ENCODE results near the gene ADPRM.

DNA sequence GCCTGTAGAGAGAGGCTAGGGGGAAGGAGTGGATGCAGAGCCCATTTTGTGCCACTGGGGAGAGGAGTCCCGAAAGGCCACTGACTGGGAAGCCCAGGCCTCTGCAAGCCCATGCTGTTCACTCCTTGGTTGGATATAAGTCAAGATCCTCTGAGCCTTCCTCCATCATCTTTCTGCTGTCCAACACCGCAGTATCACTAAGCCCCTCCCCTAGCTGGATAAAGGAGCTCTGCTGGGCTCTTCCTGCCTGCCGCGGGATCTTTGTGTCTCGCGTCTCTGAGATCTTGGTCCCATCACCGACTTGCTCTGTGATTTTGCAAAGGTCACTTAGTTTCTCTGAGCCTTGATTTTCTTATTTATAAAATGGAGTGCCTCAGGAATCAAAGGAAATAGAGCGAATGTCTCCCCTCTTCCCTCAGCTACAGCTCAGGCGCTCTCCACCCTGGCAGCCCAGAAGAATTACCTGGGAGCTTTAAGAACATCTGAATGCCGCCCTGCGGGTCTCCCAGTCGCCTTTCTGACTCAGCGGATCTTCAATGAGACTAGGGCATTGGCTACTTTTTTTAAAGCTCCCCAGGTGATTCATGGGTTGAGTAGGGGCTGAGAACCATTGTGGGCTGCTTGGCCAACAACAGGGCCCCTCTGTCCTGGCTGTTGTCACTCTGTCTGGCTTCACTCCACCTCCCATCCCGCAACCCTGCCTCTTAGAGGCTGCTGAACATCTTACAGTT, 57.6 kb downstream of the ADPRM start:
- no peak for TF ChIP-seq EZH2 (IDR thresholded peaks at IDR 0.05; ENCODE audit: borderline replicate concordance, low read depth, low read length, severe bottlenecking)
- TF ChIP-seq, protein P1, sequence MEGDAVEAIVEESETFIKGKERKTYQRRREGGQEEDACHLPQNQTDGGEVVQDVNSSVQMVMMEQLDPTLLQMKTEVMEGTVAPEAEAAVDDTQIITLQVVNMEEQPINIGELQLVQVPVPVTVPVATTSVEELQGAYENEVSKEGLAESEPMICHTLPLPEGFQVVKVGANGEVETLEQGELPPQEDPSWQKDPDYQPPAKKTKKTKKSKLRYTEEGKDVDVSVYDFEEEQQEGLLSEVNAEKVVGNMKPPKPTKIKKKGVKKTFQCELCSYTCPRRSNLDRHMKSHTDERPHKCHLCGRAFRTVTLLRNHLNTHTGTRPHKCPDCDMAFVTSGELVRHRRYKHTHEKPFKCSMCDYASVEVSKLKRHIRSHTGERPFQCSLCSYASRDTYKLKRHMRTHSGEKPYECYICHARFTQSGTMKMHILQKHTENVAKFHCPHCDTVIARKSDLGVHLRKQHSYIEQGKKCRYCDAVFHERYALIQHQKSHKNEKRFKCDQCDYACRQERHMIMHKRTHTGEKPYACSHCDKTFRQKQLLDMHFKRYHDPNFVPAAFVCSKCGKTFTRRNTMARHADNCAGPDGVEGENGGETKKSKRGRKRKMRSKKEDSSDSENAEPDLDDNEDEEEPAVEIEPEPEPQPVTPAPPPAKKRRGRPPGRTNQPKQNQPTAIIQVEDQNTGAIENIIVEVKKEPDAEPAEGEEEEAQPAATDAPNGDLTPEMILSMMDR (IDR thresholded peaks at IDR 0.05; ENCODE audit: borderline replicate concordance, extremely low read depth, low read length, poor library complexity, severe bottlenecking), result no peak
